ENCODE measurements around the gene LRBA. TPM values are rescaled to one million over a fixed set of nuclear protein-coding genes. Genes with fewer than 3 reads are reported as not detected.

The LRBA gene
- total and polyA plus RNA-seq, 9 donors: 20.7 to 30.5 (median 27.7) TPM

DNA sequence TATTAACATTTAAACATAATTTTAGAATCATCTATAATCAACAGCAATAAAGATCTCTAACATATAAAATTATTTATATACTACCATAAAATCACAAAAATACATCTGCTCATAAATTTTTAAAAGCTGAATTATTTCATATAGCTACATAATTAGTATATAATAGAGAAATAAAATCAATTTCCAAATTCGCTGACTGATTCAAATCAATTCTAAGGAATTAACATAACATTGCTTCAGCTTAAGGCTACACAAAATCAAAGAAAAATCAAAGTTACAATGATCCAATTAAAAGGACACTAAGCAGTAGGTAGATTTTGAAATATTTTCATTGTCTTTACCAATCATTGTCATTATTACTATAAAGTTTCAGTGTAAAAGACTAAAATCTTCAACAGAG, 194.7 kb downstream of the LRBA start:
- Histone ChIP-seq H3K9me3 (replicated peaks; ENCODE audit: control insufficient read depth, low read depth, low read length) (no peaks in the 10 kb centered on the region), H3K27me3 (ENCODE audit: control insufficient read depth, insufficient read depth, low read length) (no peaks in the 10 kb centered on the region), H3K36me3 (ENCODE audit: control insufficient read depth, insufficient read depth, low read length) (no peaks in the 10 kb centered on the region), H3K27ac (ENCODE audit: low read length) (no peak overlapping the region), H3K4me3 (ENCODE audit: low read length) (no peak overlapping the region), H3K4me1 (ENCODE audit: control insufficient read depth, insufficient read depth, low read length) (no peaks in the 10 kb centered on the region)
- DNase-seq: no peak
- WGBS (ENCODE audit: insufficient coverage): no CpG with 5 or more reads among the region's 1 CpG

- Histone ChIP-seq H3K9me3 (replicated peaks; ENCODE audit: control insufficient read depth, low read depth, low read length) (no peaks in the 10 kb centered on the region), H3K27ac (ENCODE audit: low read length) (no peak overlapping the region), H3K27me3 (ENCODE audit: control insufficient read depth, insufficient read depth, low read length) (no peaks in the 10 kb centered on the region), H3K36me3 (ENCODE audit: control insufficient read depth, insufficient read depth, low read length) (no peaks in the 10 kb centered on the region), H3K4me3 (ENCODE audit: low read length) (no peak overlapping the region), H3K4me1 (ENCODE audit: control insufficient read depth, insufficient read depth, low read length) (no peaks in the 10 kb centered on the region)
- no peak for DNase-seq
Measured at GRCh38 chr4:150818661-150819060, 196.4 kb downstream of the LRBA start.

- Histone ChIP-seq H3K36me3 (ENCODE audit: control insufficient read depth, insufficient read depth, low read length) (no peaks in the 10 kb centered on the region), H3K9me3 (replicated peaks; ENCODE audit: control insufficient read depth, low read depth, low read length) (no peaks in the 10 kb centered on the region), H3K4me1 (ENCODE audit: control insufficient read depth, insufficient read depth, low read length) (no peaks in the 10 kb centered on the region), H3K27ac (ENCODE audit: low read length) (no peak overlapping the region), H3K27me3 (ENCODE audit: control insufficient read depth, insufficient read depth, low read length) (no peaks in the 10 kb centered on the region), H3K4me3 (ENCODE audit: low read length) (no peak overlapping the region)
- no peak for DNase-seq
- 100% methylated on average over 1 of the region's 3 CpGs for WGBS (ENCODE audit: insufficient coverage)
Measured at GRCh38 chr4:150817804-150818528, 197.1 kb downstream of the LRBA start.

DNA sequence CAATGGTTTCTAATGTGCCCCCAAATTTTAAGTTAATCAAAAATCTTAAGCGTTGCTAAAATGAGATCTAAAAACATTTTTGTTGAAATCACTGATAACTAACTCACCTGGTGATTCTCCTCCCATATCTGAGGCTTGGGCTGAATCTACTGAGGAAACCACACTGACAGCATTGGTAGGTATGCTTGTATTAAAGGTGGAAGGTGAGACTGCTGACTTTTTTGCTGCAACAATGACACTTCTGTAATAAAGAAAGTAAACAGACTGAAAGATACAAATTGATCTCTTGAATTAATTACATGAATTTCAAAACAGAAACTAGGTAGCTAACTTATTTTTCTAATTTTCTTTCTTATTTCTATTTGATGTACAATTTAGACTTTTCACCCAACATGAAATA, 198.1 kb downstream of the LRBA start:
- no peaks in the 10 kb centered on the region for H3K9me3 ChIP-seq (replicated peaks; ENCODE audit: control insufficient read depth, low read depth, low read length)
- WGBS (ENCODE audit: insufficient coverage): no CpG with 5 or more reads among the region's 1 CpG
- H3K4me1 ChIP-seq (ENCODE audit: control insufficient read depth, insufficient read depth, low read length): no peaks in the 10 kb centered on the region
- DNase-seq: no peak
- H3K27me3 ChIP-seq (ENCODE audit: control insufficient read depth, insufficient read depth, low read length): no peaks in the 10 kb centered on the region
- H3K27ac ChIP-seq (ENCODE audit: low read length): no peak overlapping the region
- H3K36me3 ChIP-seq (ENCODE audit: control insufficient read depth, insufficient read depth, low read length): no peaks in the 10 kb centered on the region
- H3K4me3 ChIP-seq (ENCODE audit: low read length): no peak overlapping the region

GRCh38 chr4:150816491-150816890, 198.6 kb downstream of the LRBA start:
- H3K9me3 ChIP-seq (replicated peaks; ENCODE audit: control insufficient read depth, low read depth, low read length): no peaks in the 10 kb centered on the region
- H3K27me3 ChIP-seq (ENCODE audit: control insufficient read depth, insufficient read depth, low read length): no peaks in the 10 kb centered on the region
- DNase-seq: no peak
- no peak overlapping the region for H3K4me3 ChIP-seq (ENCODE audit: low read length)
- H3K4me1 ChIP-seq (ENCODE audit: control insufficient read depth, insufficient read depth, low read length): no peaks in the 10 kb centered on the region
- H3K27ac ChIP-seq (ENCODE audit: low read length): no peak overlapping the region
- H3K36me3 ChIP-seq (ENCODE audit: control insufficient read depth, insufficient read depth, low read length): no peaks in the 10 kb centered on the region

- no peak for DNase-seq
- Histone ChIP-seq H3K36me3 (ENCODE audit: control insufficient read depth, insufficient read depth, low read length) (no peaks in the 10 kb centered on the region), H3K9me3 (replicated peaks; ENCODE audit: control insufficient read depth, low read depth, low read length) (no peaks in the 10 kb centered on the region), H3K27ac (ENCODE audit: low read length) (no peak overlapping the region), H3K27me3 (ENCODE audit: control insufficient read depth, insufficient read depth, low read length) (no peaks in the 10 kb centered on the region), H3K4me3 (ENCODE audit: low read length) (no peak overlapping the region), H3K4me1 (ENCODE audit: control insufficient read depth, insufficient read depth, low read length) (no peaks in the 10 kb centered on the region)
- WGBS (ENCODE audit: insufficient coverage): no CpG with 5 or more reads among the region's 1 CpG
Measured at GRCh38 chr4:150814873-150815272, 200.2 kb downstream of the LRBA start.

DNA sequence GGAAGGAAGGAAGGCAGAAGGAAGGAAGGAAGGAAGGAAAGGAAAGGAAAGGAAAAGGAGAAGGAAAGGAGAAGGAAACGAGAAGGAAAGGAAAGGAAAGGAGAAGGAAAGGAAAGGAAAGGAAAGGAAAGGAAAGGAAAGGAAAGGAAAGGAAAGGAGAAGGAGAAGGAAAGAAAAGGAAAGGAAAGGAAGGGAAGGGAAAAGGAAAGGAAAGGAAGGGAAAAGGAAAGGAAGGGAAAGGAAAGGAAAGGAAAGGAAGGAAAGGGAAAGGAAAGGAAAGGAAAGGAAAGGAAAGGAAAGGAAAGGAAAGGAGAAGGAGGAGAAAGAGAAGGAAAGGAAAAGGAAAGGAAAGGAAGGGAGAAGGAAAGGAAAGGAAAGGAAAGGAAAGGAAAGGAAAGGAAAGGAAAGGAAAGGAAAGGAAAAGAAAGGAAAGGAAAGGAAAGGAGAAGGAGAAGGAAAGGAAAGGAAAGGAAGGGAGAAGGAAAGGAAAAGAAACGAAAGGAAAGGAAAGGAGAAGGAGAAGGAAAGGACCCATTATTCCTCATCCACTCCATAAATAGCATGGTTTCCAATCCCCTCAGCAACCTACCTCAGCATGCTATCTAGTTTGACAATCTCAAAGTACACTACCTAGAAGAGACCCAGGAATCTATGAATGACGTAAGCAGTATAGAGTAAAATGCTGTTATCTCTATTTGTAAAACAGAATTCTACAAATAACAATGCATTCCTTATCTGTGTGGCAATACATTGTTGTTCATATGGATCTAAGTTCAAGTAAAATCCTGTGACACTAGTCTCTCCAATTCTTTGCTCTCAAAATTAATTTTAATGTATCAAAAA, 209.7 kb downstream of the LRBA start:
- no peak overlapping the region for H3K4me3 ChIP-seq (ENCODE audit: low read length)
- no peaks in the 10 kb centered on the region for H3K9me3 ChIP-seq (replicated peaks; ENCODE audit: control insufficient read depth, low read depth, low read length)
- H3K27me3 ChIP-seq (ENCODE audit: control insufficient read depth, insufficient read depth, low read length): no peaks in the 10 kb centered on the region
- no peak for DNase-seq
- no peaks in the 10 kb centered on the region for H3K4me1 ChIP-seq (ENCODE audit: control insufficient read depth, insufficient read depth, low read length)
- no peak overlapping the region for H3K27ac ChIP-seq (ENCODE audit: low read length)
- H3K36me3 ChIP-seq (ENCODE audit: control insufficient read depth, insufficient read depth, low read length): no peaks in the 10 kb centered on the region
- 69% methylated on average over 1 of the region's 3 CpGs for WGBS (ENCODE audit: insufficient coverage)

- no peak for DNase-seq
- Histone ChIP-seq H3K27ac (ENCODE audit: low read length) (no peak overlapping the region), H3K4me3 (ENCODE audit: low read length) (no peak overlapping the region), H3K9me3 (replicated peaks; ENCODE audit: control insufficient read depth, low read depth, low read length) (no peaks in the 10 kb centered on the region), H3K36me3 (ENCODE audit: control insufficient read depth, insufficient read depth, low read length) (peaks cover 2% of the 10 kb centered on the region), H3K27me3 (ENCODE audit: control insufficient read depth, insufficient read depth, low read length) (no peaks in the 10 kb centered on the region), H3K4me1 (ENCODE audit: control insufficient read depth, insufficient read depth, low read length) (no peaks in the 10 kb centered on the region)
- WGBS (ENCODE audit: insufficient coverage): no CpG with 5 or more reads among the region's 4 CpGs
Measured at GRCh38 chr4:150801833-150802232, 213.3 kb downstream of the LRBA start.

DNA sequence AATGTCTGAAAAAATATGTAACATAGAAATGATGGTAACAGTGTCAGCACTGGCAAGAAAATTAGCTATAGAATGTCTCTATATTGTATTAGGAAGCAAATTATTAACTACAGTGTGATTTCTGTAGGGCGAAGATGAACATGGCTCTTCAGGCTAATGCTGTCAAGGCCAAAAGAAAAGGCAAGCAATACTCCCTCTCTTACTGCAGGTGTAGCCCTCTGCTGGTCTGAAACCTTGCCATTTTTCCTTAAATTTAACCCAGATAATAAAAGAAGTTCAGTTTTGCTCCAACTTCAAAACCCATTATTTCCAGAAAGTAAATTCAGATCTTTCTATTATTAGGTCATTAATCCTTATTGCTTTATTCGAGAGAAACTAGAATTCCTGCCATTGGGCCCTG, 215.9 kb downstream of the LRBA start:
- H3K36me3 ChIP-seq (ENCODE audit: control insufficient read depth, insufficient read depth, low read length): peaks cover 2% of the 10 kb centered on the region
- peak; percentile 1 for DNase-seq
- no peaks in the 10 kb centered on the region for H3K9me3 ChIP-seq (replicated peaks; ENCODE audit: control insufficient read depth, low read depth, low read length)
- no peak overlapping the region for H3K4me3 ChIP-seq (ENCODE audit: low read length)
- H3K27me3 ChIP-seq (ENCODE audit: control insufficient read depth, insufficient read depth, low read length): no peaks in the 10 kb centered on the region
- no CpG with 5 or more reads among the region's 2 CpGs for WGBS (ENCODE audit: insufficient coverage)
- no peak overlapping the region for H3K27ac ChIP-seq (ENCODE audit: low read length)
- no peaks in the 10 kb centered on the region for H3K4me1 ChIP-seq (ENCODE audit: control insufficient read depth, insufficient read depth, low read length)

DNA sequence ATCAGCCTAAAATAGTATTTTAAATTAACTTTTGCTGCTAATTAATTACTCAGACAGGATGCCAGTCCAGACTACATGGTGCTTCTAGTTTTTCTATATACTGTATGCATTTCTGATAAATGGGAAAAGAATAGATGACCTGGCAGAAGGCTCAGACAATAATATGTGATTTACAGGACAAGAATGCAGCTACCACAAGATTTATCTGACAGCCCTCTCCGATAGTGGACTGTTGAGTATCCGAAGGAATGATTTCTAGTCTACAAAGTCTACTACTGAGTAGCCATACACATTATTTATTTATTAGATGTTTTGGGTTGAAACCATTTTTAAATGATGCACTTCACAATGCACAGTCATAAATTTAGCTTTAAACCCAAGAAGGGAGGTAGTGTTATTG, 220.4 kb downstream of the LRBA start:
- Histone ChIP-seq H3K4me3 (ENCODE audit: low read length) (no peak overlapping the region), H3K27ac (ENCODE audit: low read length) (no peak overlapping the region), H3K36me3 (ENCODE audit: control insufficient read depth, insufficient read depth, low read length) (peaks cover 2% of the 10 kb centered on the region), H3K4me1 (ENCODE audit: control insufficient read depth, insufficient read depth, low read length) (no peaks in the 10 kb centered on the region), H3K27me3 (ENCODE audit: control insufficient read depth, insufficient read depth, low read length) (no peaks in the 10 kb centered on the region), H3K9me3 (replicated peaks; ENCODE audit: control insufficient read depth, low read depth, low read length) (no peaks in the 10 kb centered on the region)
- WGBS (ENCODE audit: insufficient coverage): no CpG with 5 or more reads among the region's 2 CpGs
- no peak for DNase-seq

All from muscle of leg (tissue), 11 donors.